ENCODE results near the gene TARDBP.
A peak's percentile ranks its signal among the peaks of the same experiment; 100 is the strongest.
"Not testable (repeated sequence)": the region's sequence is repeated elsewhere in the genome, so short reads cannot be mapped to it uniquely, and the experiment has no call there.

The TARDBP gene

DNA sequence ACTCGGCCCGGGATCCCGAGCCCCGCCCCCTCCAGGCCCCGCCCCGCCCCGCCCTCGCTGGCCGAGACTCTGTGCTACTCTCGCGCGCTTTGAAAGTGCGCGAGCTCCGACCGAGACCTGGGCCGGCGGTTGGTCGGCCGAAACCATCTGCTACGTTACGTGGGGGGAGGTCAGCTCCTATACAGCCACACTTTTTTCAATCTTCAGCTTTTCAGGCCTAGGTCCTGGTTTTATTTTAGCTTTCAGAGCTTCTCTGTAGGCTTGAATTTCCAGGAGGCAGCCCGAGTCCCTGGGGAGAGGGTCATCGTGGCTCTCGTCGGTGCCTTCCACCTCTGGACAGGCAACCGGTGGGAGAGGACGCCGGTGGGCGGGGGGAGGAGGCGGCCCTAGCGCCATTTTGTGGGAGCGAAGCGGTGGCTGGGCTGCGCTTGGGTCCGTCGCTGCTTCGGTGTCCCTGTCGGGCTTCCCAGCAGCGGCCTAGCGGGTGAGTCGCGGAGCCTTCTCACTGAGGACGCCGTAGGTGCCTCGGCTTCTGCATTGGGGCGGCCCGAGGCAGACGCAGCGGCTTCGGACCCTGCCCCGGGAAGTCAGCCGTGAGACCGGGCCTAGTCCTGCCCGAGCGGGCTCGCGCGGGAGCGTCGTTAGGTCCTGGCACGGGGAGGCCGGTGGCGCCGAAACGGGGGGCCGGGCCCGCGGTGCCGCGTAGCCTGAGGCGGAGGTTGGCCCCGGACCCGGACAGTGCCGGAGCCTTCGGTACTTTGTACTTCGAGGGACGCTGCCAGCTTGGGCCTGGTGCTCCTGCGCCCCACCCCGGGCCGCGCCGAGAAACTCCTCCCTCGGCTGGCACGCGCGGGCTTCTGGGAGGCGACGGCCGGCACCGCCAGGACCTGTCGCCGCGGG, at the start of gene TARDBP:
Gene TARDBP (plus strand): TSS at position 395 of the 900 bp plus-strand sequence. CDS start 1,074 bp downstream, outside the sequence.
- peak; percentile 89 for DNase-seq

DNA sequence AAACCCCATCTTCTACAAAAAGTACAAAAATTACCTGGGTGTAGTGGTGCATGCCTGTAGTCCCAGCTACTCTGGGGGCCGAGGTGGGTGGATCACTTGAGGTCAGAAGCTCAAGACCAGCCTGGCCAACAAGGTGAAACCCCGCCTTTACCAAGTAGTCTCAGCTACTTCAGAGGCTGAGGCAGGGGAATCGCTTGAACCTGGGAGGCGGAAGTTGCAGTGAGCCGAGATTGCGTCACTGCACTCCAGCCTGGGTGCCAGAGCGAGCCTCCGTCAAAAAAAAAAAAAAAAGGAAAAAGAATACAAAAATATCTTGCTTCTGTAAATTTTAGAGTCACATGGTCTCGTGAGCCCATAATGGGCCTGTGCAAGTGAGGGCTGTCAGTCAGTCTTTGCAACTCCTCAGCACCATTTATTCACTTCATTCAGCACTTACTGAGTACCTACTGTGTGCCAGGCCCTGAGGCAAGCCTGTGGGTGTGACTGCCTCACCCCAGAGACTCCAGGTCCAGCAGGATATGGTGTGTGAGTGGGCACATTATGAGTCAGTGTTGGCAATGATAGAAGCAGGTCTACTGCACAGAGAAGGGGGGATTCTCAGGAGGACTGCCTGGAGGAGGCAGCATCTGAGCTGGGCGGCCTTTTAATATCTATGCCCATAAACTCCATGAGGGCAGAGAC, 46.8 kb upstream of the TARDBP start:
- DNase-seq: no peak

DNA sequence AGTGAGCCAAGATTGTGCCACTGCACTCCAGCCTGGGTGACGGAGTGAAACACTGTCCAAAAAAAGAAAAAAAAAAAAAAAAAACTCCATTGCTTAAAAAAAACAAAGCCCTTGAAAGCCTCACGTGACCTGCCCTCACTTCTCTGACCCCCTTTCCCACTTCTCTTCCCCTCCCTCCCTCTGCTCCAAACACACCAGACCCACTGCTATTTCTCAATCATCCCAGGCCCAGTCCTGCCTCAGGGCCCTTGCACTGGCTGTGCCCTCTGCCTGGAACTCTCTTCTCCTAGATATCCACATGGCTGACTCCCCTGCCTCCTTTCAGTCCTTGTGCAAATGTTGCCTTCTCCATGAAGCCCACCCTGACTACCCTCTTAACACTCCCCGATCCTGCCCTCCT, 45.4 kb upstream of the TARDBP start:
- DNase-seq: no peak

DNA sequence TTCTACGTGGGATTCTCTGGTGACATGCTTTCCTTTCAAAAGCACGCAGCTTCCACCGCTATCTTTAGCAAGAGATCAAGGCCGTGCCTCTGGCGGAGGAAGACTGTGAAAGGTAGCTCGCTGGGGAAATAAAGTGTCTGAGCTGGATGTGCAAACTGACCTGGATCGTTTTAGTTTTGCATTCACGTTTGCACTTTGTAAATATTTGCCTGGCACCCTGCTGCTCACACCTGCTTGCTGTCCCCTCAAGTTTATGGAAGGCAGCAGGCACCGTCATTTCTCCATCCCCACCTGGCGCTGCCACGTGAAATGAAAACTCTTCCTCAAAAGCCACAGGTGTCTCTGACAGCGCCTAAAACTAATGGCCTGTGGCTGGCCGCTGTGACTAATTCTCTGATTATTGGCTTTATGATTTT, 44.0 kb upstream of the TARDBP start:
- DNase-seq: no peak

DNA sequence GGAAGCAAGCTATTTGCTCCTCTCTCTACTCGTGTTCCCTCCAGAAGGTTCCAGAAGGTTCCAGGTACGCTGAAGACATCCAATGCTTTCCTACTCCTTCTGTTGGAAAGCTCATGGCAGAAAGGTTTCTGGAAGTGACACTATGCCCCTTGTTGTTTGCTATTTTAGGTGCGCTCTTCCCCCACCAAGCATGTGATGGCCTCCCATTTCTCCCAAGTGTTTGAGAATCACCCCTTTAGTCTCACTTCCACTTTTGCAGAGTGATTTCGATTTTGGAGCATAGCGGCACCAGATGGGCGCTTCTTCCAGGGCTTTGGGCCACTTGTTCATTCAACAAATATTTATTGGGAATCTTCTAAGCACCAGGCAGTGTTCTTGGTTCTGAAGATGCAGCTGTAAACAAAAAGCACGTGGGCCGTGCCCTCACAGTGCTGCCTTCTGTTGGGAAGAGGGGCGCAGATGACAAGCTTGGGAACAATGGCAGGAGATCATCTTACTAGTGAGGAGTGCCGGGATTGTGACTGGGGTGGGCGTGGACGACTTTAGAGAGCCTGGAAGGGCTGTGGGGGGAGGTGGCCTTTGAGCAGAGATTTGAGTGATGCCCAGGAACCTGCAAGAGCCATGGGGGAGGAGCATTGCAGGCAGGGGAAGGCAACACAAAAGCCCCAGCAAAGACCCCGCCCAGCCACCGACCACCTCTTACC, 43.0 kb upstream of the TARDBP start:
- no peak for DNase-seq

DNA sequence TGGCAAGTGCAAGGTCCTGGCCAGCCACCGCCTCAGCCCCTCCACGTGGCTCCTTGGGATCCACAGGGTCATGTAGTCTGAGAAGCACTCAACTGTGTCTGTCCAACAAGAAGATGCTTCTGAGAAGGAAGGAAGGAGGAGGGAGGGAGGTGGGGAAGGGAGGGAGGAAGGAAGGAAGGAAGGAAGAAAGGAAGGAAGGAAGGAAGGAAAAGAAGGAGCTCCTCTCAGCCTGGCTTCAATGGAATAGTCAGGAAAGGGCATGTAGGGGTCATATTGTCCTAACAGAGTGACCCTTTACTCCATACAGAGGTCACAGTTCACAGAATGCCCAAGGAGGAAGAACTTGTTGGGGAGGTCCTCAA, 42.5 kb upstream of the TARDBP start:
- no peak for DNase-seq

DNA sequence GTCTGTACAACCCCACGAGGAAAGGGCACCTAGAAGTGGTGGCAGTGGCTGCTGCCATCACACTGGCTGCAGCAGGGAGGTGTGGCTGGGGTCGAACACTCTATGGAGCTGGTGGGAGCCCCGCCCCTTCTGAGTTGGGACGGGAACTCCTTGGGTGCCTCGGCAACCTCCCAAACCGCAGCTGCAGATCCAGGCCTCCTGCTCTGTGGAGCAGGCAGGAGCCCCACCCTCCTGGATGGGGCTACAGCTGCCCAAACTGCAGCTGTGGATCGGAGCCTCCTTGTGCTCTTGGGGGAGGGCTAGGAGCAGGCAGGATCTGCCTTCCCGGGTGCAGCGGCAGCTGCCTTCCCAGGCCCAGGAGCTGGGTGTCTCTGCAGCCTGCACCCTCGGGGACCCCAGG, 38.9 kb upstream of the TARDBP start:
- DNase-seq: no peak

DNA sequence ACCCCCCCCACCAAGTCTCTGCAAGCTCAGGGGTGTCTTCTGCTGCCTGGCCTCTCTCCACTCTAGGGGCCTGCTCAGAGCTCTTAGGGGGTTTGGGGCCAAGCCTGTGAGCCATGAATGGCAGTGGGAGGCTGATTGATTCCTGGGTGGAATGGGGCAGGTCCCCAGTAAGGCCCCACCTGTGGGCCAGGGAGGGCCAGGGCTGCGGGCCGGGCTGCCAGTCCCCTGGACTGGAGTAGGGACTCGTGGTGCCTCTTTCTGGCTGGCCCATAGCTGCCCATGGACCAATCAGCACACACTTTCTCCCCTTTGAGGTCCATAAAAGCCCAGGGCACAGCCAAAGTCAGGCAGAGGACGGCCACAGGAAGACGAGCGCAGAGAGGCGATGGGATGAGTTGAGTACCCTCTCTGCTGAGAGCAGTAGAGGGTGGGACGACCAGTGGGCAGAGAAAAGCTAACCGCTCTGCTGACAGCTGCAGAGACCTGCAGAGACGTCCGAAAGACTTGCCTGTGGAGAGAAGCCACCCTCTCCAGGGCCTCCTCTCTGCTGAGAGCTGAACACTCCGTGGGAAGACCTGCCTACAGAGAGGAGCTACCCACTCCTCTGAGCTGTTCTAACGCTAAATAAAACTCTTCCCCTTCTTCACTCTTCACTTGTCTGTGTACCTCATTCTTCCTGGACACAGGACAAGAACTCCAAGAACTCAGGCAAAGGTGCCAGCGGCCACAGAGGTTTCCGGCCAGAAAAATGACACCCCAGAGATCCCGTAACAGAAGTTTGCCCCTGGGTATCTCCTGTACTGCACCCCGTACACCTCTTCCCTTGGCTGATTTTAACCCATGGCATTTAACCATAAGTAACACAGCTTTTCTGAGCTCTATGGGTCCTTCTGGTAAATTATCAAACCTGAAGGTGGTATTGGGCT, 38.2 kb upstream of the TARDBP start:
- no peak for DNase-seq

DNA sequence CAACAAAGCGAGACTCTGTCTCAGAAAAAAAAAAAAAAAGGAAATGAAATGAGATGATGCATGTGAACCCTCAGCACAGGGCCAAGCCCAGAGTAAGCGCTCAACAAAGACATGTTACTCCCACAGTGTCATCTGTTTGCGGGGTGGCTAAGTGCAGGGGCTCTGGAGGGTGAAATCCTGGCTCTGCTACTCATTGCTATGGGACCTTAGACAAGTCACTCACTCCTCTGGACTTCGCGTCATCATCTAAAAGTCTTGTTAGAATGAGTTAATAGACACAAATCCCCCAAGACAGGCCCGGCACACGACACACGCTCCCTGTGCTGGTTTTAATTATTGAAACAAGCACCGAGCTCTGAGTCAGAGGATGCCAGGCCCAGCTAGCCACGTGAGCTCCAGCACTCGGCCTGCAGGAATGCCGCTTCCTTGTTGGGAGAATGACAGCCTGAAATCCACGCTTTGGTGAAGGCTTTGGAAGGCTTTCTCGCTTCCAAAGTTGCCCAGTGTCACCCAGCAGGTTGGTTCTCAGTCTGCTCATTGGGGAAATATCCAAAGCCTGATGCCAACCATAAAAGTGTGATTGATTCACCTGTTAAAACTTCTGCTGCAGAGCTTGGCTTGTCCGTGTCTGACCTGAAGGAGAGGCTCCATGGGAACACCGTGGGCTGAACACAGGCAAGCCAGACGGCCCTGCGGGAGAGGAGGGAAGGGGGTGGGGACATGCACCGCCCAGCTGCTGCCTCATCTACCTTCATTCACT, 36.7 kb upstream of the TARDBP start:
- DNase-seq: no peak

DNA sequence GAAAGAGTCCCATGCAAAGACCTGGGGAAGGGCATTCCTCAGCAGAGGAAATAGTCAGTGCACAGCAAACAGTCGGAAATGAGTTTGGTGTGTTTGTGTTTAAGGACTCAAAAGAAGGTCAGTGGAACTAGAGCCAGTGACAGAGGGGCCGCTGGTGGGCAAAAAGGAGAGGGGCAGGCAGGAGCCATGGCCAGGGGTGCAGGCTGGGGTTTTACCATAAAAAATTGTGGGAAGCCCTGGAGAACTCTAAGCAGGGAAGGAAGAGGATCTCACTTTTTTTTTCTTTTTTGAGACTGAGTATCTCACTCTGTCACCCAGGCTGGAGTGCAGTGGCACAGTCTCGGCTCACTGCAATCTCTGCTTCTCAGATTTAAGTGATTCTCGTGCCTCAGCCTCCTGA, 33.7 kb upstream of the TARDBP start:
- no peak for DNase-seq

DNA sequence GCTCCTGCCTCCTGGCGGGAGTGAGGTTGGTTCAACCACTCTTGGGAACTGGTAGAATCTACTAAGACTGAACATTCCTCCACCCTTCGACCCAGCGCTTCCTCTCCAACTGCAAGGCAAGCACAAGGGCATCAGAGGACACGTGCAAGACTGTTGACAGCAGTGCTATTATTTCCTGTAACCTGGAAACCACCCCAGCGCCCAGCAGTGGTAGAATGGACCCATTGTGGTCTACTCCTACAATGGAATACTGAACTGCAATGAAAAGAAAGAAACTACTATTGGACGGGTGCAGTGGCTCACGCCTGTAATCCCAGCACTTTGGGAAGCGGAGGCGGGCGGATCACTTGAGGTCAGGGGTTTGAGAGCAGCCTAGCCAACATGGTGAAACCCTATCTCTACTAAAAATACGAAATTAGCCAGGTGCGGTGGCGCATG, 33.0 kb upstream of the TARDBP start:
- no peak for DNase-seq

DNA sequence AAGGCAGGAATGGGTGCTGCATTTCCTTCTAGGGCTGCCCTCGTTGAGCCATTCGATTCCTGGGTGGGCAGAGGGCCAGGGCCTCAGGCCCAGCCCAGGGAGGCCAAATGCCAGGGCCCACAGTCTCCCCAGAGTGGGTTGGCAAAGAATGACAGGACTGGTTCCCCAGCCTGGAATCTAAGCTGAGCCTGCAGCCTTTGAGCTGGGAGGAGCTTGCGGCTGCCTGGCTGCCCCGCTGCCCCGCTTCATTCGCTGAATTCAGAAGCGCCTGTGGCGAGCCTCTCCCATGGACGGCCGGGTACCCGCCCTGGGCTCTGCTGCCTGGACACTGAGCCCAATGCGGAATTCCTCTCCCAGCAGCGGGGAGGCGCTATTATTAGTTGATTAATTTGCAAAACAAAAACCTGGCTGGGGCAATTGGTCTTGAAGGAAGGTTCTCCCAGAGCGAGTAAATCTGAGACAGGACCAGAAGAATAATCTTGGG, 32.3 kb upstream of the TARDBP start:
- no peak for DNase-seq

DNA sequence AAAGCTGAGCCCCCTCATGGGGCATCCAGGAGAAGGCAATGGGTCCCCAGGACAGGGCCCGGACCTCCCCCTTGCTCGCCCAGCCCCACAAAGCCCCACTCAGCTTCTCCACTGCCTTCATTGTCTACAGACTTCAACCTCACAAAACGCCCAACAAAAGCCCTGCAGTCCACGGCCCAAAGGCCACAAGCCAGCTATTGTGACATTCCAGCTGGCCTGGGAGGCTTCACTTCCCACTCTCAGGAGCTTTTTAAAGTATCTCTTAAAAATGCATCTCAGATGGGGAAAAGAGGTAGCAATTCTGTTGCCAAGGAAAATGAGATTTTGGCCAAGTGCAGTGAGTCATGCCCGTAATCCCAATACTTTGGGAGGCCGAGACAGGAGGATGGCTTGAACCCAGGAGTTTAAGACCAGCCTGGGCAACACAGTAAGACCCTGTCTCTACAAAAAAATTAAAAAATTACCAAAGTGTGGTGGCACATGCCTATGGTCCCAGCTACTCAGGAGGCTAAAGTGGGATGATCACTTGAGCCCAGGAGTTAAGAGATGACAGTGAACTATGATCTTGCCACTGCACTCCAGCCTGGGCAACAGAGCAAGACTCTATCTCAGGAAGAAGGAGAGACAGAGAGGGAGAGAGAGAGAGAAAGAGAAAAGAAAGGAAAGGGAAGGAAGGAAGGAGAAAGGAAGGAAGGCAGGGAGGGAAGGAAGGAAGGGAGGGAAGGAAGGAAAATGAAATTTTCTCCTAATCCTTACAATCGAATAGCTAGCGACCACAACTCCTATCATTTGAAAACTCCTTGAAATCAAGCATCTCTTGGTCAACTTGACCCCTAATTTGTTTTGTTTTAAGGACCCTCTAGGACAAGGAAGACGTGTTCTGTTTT, 31.4 kb upstream of the TARDBP start:
- DNase-seq: no peak

DNA sequence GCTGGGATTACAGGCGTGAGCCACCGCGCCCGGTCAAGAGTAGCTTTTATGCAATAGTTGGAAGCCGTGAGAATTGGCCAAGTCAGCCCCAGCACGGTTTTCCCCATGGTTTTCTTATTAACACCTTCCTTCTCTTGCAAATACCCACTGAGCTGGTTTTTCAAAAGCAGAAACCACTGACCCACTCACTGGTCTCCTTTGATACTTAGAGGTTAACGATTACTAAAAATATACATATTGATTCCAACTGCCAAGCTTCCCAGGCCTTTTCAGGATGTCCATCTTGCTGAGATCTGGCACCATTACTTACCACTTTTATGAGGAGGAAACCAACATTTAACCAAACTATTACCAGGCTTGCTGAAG, 25.9 kb upstream of the TARDBP start:
- DNase-seq: no peak

DNA sequence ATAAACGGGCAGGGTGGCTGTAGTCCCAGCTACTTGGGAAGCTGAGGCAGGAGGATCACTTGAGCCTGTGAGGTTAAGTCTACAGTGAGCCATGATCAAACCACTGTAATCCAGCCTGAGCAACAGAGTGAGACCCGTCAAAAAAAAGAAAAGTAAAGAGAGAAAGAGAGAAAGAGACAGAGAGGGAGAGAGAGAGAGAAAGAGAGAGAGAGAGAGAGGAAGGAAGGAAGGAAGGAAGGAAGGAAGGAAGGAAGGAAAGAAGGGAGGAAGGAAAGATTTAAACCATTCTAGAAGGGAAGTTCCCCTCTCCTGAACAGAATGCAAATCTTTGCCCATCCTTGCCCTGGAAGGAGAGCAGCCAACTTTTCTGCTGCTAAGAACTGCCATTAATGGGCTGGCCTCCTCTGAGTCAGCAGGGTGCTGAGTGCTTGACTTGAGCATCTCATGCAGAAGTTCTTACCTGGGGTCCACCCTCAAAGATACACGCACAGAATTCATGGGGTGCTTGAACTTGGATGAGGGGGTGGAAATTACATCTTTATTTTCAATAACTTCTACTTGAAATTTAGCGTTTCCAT, 24.5 kb upstream of the TARDBP start:
- no peak for DNase-seq

DNA sequence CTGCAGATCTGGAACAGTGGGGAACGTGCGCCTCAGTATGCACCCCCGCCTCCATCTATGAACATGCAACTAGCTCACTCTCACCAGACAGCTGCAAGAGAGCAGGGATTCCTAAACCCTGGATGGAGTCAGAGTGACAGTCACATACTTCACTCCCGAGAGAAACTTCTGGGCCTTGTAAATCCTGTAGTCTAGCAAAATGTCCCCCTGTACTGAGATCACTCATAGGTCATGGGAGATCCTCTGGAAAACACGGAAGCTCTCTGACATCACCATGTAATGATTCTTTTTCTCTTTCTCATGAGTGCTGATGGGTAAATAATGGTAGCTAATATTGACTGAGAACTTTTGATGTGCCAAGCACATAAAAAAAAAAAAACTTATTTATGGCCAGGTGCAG, 23.4 kb upstream of the TARDBP start:
- DNase-seq: no peak

DNA sequence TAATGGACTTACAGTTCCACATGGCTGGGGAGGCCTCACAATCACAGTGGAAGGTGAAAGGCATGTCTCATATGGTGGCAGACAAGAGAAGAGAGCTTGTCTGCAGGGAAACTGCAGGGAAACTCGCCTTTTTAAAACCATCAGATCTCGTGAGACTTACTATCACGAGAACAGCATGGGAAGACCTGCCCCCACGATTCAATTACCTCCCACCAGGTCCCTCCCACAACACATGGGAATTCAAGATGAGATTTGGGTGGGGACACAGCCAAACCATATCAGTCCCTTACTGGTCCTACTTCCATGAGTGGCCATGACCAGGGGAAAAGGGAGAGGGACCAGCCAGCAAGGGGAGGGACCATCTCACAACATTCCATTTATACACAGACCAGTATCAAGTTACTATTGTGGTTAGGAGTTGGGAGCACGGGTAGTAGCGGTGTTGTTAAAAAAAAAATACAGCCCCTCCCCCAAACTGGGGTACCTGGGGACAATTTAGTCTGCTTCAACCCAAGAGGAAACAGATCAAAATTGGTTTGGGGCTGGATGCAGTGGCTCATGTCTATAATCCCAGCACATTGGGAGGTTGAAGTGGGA, 22.4 kb upstream of the TARDBP start:
- DNase-seq: not testable (repeated sequence)

DNA sequence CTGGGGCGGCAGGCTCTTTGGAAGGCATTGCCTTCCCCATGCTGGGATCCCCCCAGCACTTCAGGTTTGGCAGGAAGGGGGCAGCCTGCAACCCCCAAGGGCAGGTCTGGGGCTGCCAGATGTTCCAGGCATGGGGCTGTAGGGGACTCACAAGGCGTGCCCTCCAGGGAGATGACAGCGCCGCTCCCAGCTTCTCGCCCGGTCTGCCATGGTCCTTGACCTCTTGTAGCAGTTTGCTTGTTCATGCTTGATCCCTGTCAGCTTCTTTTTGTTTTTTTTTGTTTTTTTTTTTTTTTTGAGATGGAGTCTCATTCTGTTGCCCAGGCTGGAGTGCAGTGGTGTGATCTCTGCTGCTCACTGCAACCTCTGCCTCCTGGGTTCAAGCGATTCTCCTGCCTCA, 21.6 kb upstream of the TARDBP start:
- no peak for DNase-seq

DNA sequence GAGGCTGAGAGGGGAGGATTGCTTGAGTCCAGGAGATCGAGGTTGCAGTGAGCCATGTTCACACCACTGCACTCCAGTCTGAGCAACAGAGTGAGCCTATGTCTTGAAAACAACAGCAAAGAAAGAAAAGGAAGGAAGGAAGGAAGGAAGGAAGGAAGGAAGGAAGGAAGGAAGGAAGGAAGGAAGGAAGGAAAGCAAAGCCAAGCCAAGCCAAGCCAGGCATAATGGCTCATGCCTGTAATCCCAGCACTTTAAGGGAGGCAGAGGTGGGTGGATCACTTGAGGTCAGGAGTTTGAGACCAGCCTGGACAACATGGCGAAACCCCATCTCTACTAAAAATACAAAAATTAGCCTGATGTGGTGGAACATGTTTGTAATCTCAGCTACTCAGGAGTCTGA, 20.4 kb upstream of the TARDBP start:
- not testable (repeated sequence) for DNase-seq

DNA sequence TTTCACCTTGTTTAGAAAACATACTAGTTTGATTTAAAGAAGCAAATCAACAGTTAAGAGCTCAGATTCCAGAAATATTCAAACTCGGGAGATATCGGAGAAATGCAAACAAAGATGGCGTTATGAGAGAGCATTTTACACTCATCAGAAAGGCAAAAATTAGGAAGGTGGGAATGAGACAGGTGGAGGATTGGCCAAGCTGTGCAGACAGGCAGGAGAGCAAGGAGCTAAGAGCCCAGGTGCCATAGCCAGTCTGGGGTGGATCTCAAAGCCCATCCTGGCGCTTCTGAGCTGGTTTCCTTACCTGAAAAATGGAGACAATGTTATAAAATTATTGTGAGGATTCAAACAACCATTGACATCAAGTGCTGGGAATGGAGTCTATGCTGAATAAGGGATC, 19.6 kb upstream of the TARDBP start:
- DNase-seq: no peak
